Erythroblast (primary cell): ENCODE results near the gene PHF20.

Source experiments
- GATA1 ChIP-seq: IDR thresholded peaks from 2 replicates; pipeline ENCODE4 v1.6.1; 2011; ENCODE audit warnings: low read depth, mild to moderate bottlenecking, control low read depth, low read length, moderate library complexity
- POLR2A ChIP-seq: IDR thresholded peaks from 2 replicates; pipeline ENCODE4 v1.6.1; 2011; ENCODE audit warnings: mild to moderate bottlenecking, low read length

DNA sequence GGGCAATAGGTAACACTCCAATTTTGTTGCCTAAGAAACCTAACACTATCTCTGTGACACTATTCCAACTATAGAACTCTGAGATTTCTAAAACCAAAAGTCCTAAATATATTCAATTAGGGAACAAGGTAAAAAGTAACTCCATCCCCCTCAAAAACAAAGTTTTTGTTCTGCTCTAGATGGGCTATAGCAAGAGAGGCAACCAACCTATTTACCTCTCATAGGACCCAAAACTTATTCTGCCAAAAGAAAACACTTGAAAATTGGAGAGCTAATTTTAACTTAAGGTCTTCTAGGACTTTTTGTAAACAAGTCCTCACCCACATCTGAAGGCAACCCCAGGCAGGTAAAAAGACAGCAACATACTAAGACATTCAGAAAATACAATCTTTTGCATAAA is 37.4 kb upstream of the PHF20 start:
- TF ChIP-seq POLR2A (no peak), GATA1 (no peak)
